ENCODE data around the gene FAM174C.
A peak's percentile ranks its signal among the peaks of the same experiment; 100 is the strongest.

Gene FAM174C

GRCh38 chr19:1275260-1275975 lies at the start of gene FAM174C:
FAM174C (plus strand) TSS chr19:1275530; CDS start chr19:1275550, 20 bp downstream.
- peak; percentile 66 to 98 (median 92) for DNase-seq

GRCh38 chr19:1226227-1226518 lies 49.2 kb upstream of the FAM174C start:
- DNase-seq = no peak

GRCh38 chr19:1226522-1227303 lies 48.6 kb upstream of the FAM174C start:
- no peak for DNase-seq

- no peak for DNase-seq
Observed at GRCh38 chr19:1227304-1228054, 47.9 kb upstream of the FAM174C start.

- no peak for DNase-seq
Observed at GRCh38 chr19:1228161-1228957, 47.0 kb upstream of the FAM174C start.

- DNase-seq = no peak
Observed at GRCh38 chr19:1229056-1229923, 46.0 kb upstream of the FAM174C start.

GRCh38 chr19:1229924-1230782 lies 45.2 kb upstream of the FAM174C start:
- no peak for DNase-seq

GRCh38 chr19:1230783-1231489 lies 44.4 kb upstream of the FAM174C start:
- DNase-seq = no peak

GRCh38 chr19:1231729-1232637 lies 43.3 kb upstream of the FAM174C start:
- no peak for DNase-seq

GRCh38 chr19:1232652-1233072 lies 42.7 kb upstream of the FAM174C start:
- DNase-seq = no peak

- no peak for DNase-seq
Observed at GRCh38 chr19:1233115-1233667, 42.1 kb upstream of the FAM174C start.

GRCh38 chr19:1234051-1234954 lies 41.0 kb upstream of the FAM174C start:
- no peak for DNase-seq

- DNase-seq = no peak
Observed at GRCh38 chr19:1234955-1235380, 40.4 kb upstream of the FAM174C start.

- peak in 4 of 51 donors; percentile 20 to 51 (median 42) for DNase-seq
Observed at GRCh38 chr19:1235625-1236538, 39.4 kb upstream of the FAM174C start.

- DNase-seq = peak in 20 of 51 donors; percentile 18 to 63 (median 46)
Observed at GRCh38 chr19:1236576-1236975, 38.8 kb upstream of the FAM174C start.

Measured in hypothalamus (tissue), 51 donors.